HG03520 (cell line): Measurements from ENCODE around the gene IRF4.
"Not testable (repeated sequence)": the region's sequence is repeated elsewhere in the genome, so short reads cannot be mapped to it uniquely, and the experiment has no call there.

Experiments
- ATAC-seq: cut with Tn5 transposase; IDR thresholded peaks from one replicate; pipeline ENCODE4 v1.9.1; 2021; ENCODE audit warnings: mild to moderate bottlenecking, moderate library complexity; ENCODE audit not compliant: unreplicated experiment

IRF4 gene

GRCh38 chr6:364609-365540 is 26.7 kb upstream of the IRF4 start:
- peak; percentile 56 for ATAC-seq

GRCh38 chr6:365835-366234 is 25.7 kb upstream of the IRF4 start:
- no peak for ATAC-seq

GRCh38 chr6:366389-367297 is 24.9 kb upstream of the IRF4 start:
- no peak for ATAC-seq

GRCh38 chr6:367298-367794 is 24.2 kb upstream of the IRF4 start:
- ATAC-seq, result no peak

- ATAC-seq, result no peak
Measured at GRCh38 chr6:367891-368630, 23.5 kb upstream of the IRF4 start.

GRCh38 chr6:369559-370431 is 21.8 kb upstream of the IRF4 start:
- ATAC-seq, result no peak

- ATAC-seq, result no peak
Measured at GRCh38 chr6:370555-370954, 21.0 kb upstream of the IRF4 start.

- ATAC-seq, result not testable (repeated sequence)
Measured at GRCh38 chr6:371851-372250, 19.7 kb upstream of the IRF4 start.

GRCh38 chr6:372336-372911 is 19.1 kb upstream of the IRF4 start:
- ATAC-seq, result no peak

GRCh38 chr6:373031-373430 is 18.5 kb upstream of the IRF4 start:
- no peak for ATAC-seq

GRCh38 chr6:373773-374724 is 17.5 kb upstream of the IRF4 start:
- no peak for ATAC-seq

GRCh38 chr6:374956-375355 is 16.6 kb upstream of the IRF4 start:
- no peak for ATAC-seq

- ATAC-seq, result no peak
Measured at GRCh38 chr6:376827-377640, 14.5 kb upstream of the IRF4 start.

- not testable (repeated sequence) for ATAC-seq
Measured at GRCh38 chr6:377641-378020, 13.9 kb upstream of the IRF4 start.

- ATAC-seq, result no peak
Measured at GRCh38 chr6:378090-378957, 13.2 kb upstream of the IRF4 start.

- no peak for ATAC-seq
Measured at GRCh38 chr6:378958-379409, 12.6 kb upstream of the IRF4 start.
